Globus pallidus (tissue), 1 donor: ENCODE measurements around the gene GSDME.
"Not testable (repeated sequence)": the region's sequence is repeated elsewhere in the genome, so short reads cannot be mapped to it uniquely, and the experiment has no call there.

ENCODE experiments used
- DNase-seq: peaks from one replicate; pipeline ENCODE4 v3.0.0-alpha.2; 2015; ENCODE audit warnings: low spot score

GSDME gene

GRCh38 chr7:24741679-24742505 lies 15.4 kb downstream of the GSDME start:
- DNase-seq: no peak

GRCh38 chr7:24740871-24741270 lies 16.4 kb downstream of the GSDME start:
- DNase-seq: no peak

GRCh38 chr7:24739306-24739705 lies 18.0 kb downstream of the GSDME start:
- no peak for DNase-seq

- no peak for DNase-seq
Measured at GRCh38 chr7:24738577-24738976, 18.7 kb downstream of the GSDME start.

GRCh38 chr7:24737281-24737680 lies 20.0 kb downstream of the GSDME start:
- DNase-seq: no peak

- not testable (repeated sequence) for DNase-seq
Measured at GRCh38 chr7:24735594-24735993, 21.7 kb downstream of the GSDME start.

- no peak for DNase-seq
Measured at GRCh38 chr7:24734306-24734705, 23.0 kb downstream of the GSDME start.

- DNase-seq: no peak
Measured at GRCh38 chr7:24733414-24734060, 23.7 kb downstream of the GSDME start.

- no peak for DNase-seq
Measured at GRCh38 chr7:24732646-24733413, 24.4 kb downstream of the GSDME start.

- DNase-seq: no peak
Measured at GRCh38 chr7:24731313-24731712, 26.0 kb downstream of the GSDME start.

GRCh38 chr7:24730018-24730369 lies 27.3 kb downstream of the GSDME start:
- no peak for DNase-seq

- no peak for DNase-seq
Measured at GRCh38 chr7:24729365-24730017, 27.8 kb downstream of the GSDME start.

GRCh38 chr7:24728503-24729364 lies 28.5 kb downstream of the GSDME start:
- DNase-seq: no peak

- DNase-seq: no peak
Measured at GRCh38 chr7:24728121-24728500, 29.2 kb downstream of the GSDME start.

- DNase-seq: no peak
Measured at GRCh38 chr7:24727154-24728120, 29.8 kb downstream of the GSDME start.

GRCh38 chr7:24725554-24726241 lies 31.6 kb downstream of the GSDME start:
- DNase-seq: no peak

GRCh38 chr7:24724451-24725190 lies 32.6 kb downstream of the GSDME start:
- DNase-seq: no peak

GRCh38 chr7:24723178-24723530 lies 34.1 kb downstream of the GSDME start:
- DNase-seq: no peak
